GM21786 (cell line): ENCODE data around the gene IQSEC3.

Experiments
- ATAC-seq: cut with Tn5 transposase; IDR thresholded peaks from one replicate; pipeline ENCODE4 v1.9.1; 2021; ENCODE audit not compliant: unreplicated experiment

Gene IQSEC3

DNA sequence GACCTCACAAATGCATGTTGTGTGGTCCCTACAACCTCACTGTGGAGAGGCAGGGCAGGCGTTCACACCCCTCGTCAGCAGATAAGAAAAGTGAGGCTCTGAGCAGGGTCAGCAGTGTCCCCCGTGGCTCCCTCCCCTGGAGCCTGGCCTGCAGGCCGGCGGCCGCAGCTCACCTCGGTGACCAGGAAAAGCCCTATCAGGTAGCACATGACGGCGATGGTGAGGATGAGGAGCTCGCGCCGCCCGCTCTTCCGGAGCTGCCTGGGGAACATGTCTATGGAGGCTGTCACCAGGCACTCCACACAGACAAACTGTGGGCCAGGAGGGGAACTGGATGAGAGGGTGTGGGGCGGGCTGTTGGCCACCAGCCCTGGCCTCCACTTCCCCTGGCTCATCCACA is 129.4 kb downstream of the IQSEC3 start:
- no peak for ATAC-seq

DNA sequence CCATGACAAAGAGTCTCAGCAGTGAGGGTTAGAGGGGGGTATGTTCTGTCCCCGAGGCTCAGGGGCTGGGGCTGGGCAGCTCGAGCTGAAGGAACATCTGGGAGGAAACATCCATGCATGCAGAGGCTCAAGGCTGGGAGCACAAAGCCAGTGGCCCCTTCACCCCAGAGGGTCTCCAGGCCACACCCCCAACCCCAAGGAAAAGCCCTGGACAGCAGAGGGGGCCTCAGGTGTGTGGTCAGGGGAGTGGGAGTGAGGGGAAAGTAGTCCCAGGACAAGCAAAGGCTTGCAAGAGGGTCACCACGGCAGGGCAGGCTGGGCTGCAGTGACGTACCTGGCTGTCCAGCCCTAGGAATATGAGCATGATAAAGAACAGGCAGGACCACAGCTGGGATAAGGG is 129.9 kb downstream of the IQSEC3 start:
- ATAC-seq = no peak

DNA sequence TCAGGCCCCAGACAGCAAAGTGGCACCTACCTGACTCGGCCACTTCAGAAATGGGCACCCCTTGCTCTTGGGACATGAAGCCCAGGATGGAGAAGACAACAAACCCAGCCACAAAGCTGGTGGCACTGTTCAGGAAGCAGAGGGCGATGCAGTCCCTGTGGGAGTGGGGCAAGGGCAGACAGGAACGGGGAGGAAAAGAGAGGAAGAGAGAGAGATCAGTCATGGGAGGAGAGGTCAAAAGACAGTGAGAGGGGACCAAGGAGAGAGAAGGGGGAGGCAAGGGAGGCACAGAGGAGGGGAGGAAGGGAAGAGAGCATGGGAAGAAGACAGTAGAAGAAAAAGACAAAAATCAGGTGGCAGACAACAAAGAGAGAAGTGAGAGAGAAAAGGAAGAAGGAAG is 130.8 kb downstream of the IQSEC3 start:
- ATAC-seq = no peak

DNA sequence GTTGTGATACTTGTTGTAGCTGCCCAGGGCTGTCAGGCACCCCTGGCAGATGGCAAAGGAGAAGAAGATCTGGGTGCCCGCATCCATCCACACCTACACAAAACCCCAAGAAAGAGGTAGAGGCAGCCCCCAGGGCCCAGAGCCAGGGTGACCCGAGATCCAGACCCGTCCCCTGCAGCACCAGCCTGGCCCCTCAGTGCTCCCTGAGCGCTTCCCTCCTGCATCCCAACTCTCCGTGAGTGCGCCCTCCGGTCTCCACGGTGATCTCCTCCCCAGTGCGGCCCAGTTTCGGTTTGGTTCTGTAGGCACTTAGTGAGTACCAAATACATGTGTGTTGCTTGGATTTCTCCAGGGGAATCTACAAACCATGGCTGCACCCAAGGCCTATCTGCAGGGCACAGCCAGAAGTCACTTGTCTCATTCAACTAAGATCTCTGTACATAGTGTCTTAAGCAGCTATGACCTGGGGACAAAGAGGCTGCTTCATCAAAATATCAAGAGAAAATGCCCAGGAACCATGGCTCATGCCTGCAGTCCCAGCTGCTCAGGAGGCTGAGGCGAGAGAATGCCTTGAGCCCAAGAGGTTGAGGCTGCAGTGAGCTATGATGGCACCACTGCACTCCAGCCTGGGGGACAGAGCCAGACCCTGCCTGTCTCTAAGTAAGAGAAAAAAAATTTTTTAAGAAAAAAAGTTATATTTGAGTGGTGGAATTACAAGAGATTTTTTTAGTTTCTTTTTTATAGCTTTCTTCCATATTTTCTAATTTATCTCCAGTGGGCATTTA is 131.5 kb downstream of the IQSEC3 start:
- no peak for ATAC-seq

DNA sequence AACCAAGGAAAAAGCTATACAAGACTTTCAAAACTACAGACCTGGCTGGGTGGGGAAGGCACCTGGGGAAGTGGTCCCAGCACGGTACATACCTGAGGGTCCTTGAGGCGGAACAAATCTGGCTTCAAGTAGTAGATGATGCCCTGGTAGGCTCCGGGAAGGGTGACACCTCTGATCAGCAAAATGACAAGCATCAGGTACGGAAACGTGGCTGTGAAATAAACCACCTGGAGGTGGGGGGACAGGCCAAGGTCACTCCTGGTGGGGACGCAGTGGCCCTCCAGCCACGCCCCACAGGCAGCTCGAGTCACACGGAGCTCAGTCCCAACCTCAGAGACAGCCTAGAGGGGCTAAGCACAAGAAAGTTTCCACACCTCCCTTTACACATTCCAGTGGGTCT is 132.1 kb downstream of the IQSEC3 start:
- no peak for ATAC-seq

DNA sequence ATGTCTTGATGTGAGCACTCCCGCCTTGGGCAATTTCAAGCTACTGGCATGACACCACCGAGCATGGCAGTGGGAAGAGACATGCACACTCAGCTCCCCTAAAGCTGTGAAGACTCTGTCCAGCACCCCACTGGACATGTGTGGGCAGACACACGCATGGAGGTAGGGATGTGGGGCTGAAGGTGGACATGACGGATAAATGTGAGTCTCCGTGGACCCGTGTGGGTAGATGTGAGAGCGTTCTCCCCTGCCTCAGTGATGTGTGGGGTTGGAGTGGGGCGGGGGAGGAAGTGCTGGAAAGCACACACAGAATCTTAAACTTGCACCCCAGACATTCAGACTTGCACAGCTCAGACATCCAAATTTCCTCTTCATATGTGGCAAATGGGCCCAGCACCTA is 134.8 kb downstream of the IQSEC3 start:
- ATAC-seq = no peak

DNA sequence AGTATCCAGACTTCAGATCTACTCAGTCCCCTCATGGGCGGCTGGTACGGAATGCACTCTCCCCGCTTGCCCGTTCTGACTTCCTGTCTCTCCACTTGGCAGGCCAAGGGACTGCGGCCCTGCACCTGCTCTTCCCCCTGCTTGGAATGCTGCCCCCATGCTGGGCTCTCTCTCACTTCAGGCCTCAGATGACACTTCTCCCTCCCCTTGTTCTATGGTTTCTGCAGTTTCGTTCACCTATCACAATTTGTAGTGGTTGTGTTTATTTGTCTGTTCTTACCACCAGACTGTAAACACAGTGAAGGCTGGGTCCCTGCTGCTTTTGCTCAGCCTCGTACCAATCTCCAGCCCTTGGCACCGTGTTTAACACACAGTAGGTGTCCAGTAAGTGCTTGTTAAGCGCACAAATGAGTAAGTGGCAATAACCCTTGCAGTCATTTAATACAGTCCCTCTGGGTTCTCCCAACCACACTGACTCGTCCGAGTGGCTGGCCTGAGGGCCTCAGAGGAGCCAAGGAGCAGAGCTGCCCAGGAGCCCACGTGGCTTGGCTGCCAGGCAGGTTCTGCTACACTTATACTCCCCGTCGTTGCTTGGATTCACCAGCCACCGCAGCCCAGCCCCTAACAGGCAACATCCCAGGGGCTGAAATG is 135.6 kb downstream of the IQSEC3 start:
- no peak for ATAC-seq

DNA sequence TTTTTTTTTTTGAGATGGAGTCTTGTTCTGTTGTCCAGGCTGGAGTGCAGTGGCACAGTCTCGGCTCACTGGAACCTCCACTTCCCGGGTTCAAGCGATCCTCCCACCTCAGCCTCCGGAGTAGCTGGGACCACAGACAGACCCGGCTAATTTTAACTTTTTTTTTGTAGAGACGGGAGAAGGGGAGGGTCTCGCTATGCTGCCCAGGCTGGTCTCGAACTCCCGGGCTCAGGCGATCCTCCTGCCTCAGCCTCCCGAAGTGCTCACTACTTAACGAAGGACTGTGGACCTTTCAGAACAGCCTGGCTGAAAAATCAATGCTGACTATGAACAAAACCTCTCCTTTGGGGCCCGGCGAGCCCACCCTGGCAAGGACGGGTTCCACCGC is 136.5 kb downstream of the IQSEC3 start:
- ATAC-seq = no peak

DNA sequence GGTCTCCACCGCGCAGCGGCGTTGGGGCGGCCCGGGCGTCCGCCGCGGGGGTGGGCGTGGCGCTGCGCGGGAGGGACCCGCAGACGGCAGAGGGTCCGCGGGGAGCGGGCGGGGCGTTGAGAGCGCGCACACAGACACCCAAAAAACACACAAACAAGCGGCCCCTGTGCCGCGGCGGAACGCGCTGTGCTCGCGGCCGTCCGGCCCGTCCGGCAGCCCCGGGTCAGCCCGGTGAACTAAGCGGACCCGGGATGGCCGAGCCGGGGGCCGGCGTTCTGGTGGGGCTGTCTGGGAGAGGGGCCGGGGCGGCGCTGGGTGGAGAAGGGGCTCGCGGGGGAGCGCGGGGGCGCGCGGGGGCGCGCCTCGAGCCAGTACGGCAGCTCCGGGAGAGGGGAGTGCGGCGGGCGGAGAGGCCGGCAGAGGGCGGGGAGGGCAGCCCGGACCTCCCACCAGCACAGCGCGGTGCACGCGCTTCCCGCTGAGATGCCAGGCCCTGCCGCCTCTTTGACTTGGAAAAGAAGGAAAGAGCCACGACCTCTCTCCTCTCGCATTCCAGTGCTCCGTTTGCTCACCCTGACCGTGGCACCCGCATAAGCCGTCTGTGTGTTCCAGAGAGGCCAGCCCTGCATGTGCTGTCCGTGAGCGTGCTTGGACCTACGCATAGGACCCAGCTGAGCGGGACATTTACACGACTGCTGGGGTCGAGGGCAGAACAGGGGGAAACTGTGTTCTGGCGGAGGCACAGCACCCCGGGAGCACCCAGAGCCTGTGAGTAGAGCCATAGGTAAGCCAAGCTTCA is 137.1 kb downstream of the IQSEC3 start:
- no peak for ATAC-seq

DNA sequence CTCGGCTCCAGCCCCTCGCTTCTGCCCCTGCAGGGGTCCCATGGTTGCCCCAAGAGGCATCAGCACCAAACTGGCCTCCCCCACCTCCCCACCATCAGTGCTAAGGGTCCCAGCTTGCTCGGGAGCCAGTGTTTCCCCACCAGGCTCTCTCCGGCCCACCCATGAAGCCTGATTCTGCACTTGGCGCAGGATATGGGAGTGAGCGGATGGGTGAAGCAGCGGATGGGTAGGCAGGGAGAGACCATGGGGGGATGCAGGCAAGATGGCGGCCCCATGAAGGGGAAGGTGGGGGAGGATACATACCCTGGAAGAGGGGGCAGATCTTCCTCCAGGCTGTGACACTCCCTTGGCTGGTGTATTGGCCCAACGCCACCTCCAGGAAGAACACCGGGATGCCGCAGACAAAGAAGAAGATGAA is 137.7 kb downstream of the IQSEC3 start:
- ATAC-seq = no peak

DNA sequence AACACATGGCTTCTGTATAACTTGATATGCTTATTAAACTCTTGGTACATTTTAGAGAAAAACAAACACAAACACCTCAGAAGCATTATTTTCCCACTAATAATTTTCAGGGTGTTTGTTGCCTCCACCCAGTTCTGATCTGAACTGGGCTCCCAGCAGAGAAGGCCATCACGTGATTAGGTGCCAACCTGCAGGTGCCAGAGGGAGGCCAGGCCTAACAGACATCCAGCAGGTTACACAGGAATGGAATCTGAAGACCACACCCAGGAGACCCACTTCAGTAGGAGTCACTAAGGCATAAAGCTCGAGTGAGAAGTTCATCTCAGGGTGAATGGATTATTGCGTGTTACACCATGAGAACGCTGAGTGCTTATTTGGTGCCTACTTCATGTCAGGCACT is 138.5 kb downstream of the IQSEC3 start:
- ATAC-seq = no peak

DNA sequence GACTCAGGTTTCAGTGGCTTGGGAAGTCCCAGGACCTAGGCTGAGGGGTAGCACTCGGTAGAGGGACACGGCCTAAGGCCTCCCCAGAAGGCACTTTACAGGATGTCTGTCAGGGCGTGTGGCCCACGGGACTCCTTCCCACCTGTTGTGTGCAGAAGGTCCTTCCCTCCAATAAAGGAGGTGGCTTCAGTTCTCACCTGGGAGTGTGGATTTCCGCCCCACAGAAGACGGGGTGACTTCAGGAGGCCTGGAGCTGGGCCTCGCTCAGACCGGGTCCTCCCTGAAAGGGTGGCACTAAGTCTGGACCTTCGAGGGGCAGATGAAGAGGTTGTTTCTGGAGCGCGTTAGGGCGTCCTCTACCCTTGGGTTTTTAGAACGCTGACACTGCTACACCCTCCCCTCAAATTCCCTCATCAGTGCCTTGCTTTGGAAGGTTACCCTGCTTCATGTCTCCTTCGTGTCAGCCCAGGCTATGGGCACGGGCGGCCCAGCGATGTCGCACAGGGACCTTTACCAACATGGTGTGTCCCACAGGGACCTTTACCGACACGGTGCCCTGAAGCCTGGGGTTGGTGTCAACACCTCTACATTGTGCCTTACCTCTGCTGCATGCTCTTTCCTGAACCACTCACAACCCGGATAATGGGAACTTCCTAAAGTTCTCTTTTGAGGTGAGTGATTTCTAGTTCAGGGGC is 140.3 kb downstream of the IQSEC3 start:
- ATAC-seq = no peak

DNA sequence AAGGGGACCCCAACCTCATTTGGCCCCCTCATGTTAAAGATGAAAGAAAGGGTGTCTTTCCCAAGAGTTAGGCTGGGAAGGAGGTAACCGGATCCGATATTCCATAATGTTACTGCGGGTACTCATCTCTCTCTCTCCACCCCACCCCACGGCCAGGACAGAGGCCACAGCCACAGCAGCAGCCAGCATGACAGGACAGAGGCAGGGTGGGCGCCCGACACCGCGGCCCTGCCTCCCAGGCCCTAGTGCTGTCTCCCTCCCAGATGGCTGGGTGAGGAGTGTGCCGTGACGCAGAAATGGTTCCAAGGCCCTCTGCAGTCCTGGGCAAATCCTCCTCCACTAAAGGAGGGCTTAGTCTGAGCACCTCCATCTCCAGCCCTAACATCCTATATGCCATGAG is 141.2 kb downstream of the IQSEC3 start:
- no peak for ATAC-seq

DNA sequence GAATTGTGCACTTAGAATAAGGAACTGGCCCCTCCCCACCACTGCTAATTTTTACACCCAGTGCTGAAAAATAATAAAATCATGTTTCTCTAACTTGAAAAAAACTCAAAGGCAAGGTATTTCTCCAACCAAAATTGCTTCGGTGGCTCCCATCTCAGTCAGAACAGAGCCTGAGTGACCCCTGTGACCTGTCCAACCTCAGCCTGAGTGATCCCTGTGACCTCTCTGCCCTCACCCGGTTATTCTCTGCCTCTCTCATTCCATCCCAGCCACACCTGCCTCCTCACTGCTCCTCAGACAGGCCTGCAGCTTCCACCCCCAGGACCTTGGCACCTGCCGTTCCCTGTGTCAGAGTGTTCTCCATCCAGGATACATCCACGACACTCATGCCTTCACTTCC is 142.2 kb downstream of the IQSEC3 start:
- no peak for ATAC-seq

DNA sequence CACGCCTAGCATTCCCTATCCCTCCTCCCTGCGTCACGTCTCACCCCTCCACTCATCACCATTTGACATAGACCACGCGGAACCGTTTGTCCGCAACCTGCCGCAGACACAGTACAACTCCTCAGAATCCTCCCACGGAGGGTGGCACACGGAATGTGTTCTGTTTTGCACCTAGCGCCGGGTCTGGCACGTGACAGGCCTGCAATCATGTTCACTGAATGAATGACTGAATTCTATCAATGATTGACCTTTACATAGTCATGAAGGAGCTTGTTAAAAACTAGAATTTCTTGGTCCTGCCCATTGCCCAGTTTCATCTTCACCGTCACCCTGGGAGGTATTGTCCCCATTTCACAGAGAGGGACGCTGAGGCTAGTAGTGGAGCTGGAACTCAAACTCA is 142.7 kb downstream of the IQSEC3 start:
- no peak for ATAC-seq

DNA sequence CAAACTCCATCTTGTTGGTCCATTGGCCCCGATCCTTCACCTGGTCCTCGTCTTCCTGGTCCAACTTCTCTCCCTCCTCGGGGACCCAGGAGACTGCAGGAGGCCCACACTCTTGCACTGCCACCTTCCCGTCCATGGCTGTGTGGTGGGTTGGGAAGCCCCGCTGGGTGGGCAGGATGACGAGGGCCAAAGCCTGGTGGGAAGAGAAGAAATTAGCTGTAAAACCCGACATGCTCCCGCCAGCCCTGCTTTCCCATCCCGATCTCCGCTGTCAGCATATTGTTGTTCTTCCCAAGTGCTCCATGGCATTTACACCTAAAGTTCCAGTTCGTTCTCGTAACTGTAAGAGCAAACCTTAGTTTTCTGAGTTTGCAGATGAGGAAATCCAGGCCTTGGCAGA is 143.3 kb downstream of the IQSEC3 start:
- ATAC-seq = no peak

DNA sequence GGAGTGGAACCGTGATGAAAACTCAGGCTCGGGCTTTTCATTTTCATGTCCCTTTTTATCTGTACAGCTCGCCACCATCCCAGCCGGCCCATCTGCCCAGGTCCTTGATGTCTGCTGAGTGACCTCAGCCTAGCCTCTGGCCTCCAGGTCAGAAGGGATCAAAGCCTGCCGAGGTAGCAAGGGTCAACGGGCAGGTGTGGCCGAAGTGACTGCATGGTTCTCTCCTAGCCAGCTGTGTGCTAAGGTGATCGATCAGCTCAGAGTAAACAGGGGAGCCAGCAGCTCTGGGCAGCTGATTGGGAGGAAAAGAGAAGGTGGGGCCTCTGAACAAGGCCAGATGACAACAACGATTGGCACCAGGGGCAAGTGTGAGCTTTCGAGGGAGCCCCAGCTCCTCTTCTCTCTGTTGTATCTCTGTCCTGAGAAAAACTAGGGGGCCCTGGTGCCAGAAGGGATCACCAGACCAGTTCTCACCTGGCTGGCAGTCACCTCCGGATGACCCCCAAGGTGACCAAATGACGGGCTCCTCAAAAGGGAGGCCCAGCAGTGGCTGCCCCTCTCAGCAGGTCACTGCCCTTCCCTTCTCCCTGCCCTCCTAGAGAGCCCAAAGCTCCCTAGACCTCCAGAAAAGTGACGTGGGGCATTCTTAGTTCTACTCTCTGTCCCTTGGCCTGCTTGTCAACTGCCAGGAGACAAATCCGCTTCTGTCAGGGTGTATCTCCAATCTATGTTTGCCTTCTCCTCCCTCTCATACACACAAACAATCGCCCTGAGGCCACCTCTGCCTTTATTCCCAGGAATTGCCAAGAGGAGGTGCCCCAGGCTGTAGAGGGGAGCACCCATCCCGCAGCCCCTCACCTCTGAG is 143.9 kb downstream of the IQSEC3 start:
- no peak for ATAC-seq

DNA sequence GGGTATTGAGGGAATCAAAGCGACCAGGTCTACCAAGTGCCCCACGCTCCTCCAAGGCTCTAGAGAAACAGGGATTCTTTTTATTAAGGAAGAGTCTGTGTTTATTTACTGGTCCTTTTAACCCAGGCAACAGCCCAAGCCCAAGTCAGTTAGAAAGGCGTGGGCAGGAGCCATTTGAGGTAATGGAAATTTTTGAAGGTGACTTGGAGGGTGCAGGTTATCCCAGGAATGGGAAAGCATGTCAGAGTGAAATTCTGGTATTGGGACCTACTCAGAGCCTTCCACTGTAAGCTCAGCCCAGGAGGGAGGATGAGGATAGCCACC is 144.5 kb downstream of the IQSEC3 start:
- ATAC-seq = no peak

DNA sequence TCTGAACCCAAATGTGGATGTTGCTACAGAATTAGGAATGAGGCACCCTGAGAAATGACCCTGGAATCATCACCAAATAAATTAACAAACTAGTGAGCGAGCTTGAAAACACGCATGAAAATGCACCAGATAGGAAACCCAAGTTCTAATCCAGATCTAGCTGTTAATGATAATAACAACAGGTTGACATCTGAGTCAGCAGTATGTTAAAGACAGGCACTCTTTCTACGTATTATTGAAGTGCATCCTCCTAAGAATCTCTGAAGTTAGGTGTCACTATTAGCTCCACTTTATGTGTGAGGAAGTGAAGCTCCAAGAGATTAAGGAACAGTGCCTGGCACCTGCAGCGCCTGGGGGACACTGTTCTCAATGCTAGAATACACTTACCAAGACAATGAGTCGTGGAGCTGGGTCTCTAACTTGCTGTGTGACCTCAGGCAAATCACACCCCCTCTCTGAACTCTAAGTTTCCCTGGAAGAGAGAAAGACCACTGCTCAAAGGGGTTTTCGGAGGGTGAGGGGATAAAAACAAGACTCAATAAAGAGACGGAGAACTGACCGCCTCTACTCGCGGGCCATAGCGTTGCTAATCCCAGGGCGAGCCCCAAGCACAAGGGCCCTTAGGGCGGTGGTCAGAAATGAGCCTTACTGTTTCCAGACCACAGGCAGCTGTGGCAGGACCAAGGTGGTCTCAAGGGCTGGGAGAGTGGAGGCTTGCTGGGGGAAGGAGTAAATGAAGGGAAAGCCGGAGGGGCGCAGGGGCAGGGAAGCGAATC is 145.3 kb downstream of the IQSEC3 start:
- ATAC-seq = no peak

DNA sequence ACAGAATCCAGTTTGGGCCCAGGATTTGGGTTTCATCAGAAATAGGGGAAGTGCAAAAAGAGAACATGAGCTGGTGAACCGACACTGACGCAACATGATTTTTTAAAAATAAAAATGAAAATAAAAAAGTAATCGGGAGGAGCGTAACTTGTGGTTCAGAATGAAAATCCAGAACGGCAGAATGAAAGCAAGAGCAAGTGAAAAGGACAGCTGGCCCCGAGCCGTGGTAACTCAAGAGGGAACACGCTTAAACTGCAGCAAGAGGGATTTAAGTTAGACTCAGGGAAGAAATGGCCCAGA is 145.8 kb downstream of the IQSEC3 start:
- no peak for ATAC-seq
